HS-5 (cell line): Measurements from ENCODE around the gene MTHFS.

Experiments
- DNase-seq: peaks from one replicate; pipeline ENCODE4 v3.0.0-alpha.2; 2012; ENCODE audit warnings: low read depth

The MTHFS gene

GRCh38 chr15:79815468-79815867, 81.3 kb downstream of the MTHFS start:
- DNase-seq, result no peak

- DNase-seq, result no peak
Measured at GRCh38 chr15:79812541-79812940, 84.3 kb downstream of the MTHFS start.

GRCh38 chr15:79811406-79812405, 85.1 kb downstream of the MTHFS start:
- DNase-seq, result no peak

GRCh38 chr15:79804838-79805237, 92.0 kb downstream of the MTHFS start:
- no peak for DNase-seq

- DNase-seq, result no peak
Measured at GRCh38 chr15:79798311-79798710, 98.5 kb downstream of the MTHFS start.
